CD4-positive, alpha-beta T cell treated with Interleukin-2 at 100 ng/mL for 4 hours (primary cell): Measurements from ENCODE around the gene MRFAP1.
"Not testable (repeated sequence)": the region's sequence is repeated elsewhere in the genome, so short reads cannot be mapped to it uniquely, and the experiment has no call there.

Experiments
- DNase-seq: peaks from one replicate; pipeline ENCODE4 v3.0.0-alpha.2; 2020; ENCODE audit warnings: low spot score

Gene MRFAP1

DNA sequence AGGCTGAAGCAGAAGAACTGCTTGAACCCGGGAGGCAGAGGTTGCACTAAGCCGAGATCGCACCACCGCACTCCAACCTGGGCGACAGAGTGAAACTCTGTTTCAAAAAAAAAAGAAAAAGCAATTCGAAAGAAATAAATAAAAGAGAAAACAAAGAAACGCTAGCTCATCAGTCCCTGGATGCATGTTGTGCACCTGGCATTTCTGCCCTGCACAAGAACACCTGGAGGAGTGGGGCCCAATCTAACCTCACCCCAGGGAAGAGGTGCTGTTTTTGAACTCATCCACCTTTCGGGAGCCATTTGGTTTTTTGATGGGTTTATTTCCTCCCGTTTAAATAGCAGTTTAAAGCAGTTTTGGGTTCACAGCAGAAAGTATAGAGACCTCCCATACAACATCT is 5.7 kb upstream of the MRFAP1 start:
- no peak for DNase-seq

DNA sequence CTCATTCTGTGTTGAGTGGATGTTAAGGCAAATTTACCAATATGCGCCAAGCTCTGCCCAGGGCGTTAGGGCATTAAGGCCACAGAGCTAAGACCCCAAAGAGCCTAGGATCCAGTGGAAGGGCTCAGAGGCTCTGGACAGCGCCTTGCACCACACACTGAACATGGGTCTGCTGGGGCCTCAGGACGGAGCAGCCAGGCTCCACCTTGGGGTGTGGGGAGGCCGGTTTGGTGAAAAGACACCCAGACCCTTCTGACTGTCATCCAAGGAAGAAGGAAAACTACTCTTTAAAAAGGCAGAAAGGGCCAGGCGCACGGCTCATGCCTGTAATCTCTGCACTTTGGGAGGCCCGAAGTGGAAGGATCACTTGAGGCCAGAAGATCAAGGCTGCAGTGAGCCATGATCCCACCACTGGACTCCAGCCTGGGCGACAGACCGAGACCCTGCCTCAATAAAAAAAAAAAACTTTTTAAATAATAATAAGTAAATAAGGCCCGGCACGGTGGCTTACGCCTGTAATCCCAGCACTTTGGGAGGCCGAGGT is 1.3 kb upstream of the MRFAP1 start:
- no peak for DNase-seq

DNA sequence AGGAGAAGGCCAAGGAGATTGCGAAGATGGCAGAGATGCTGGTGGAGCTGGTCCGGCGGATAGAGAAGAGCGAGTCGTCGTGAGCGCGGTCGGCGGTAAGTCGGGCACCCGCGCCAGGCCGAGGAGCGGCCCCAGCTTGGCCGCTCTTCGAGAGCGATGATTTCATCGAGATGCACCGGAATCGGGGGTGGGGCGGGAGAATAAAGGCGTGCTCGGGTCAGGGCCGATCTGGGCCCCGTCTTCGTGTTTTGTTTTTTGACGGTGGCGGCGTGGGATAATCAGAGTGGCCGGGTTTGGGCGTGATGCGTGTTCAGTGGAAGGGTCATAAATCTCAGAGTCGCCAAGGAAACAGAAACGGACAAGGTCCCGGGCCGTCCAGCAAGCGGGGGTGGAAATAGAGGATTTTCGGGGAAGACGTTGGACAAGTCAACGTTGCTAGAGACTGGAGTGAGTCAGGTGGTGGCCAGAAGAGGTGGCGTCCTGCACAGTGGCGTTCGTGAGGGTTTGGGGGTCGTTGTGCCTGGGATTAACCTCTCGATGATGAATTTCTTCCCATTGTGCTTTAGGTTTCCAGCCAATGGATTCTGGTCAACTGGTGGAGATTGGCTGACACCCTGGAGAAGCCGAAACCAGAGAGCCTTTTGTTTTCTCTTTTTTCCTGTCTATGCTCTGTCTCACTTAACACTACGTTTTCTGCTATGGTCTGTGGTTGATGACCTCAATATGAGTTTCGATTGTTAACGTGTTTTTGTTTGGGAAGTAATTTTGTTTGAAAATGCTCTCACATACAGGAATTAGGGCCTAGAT is 882 bp downstream of the MRFAP1 start:
- DNase-seq: peak; percentile 52

DNA sequence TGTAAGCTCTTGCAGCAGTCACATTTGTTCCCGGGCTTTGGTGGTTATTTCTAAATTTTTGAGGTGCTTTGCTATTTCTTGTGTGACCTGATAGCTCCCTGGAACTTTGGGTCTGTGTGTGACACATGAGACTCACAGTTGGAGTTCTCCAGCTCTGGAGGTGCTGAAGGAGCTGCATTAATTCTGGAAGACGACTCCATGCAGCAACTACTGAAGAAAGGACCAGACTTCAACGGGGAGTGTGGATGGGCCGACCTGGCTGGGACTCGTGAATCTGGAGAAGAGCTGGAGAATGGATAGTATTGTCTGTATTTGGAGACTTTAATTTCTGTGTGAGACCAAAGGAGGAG is 1.5 kb downstream of the MRFAP1 start:
- no peak for DNase-seq

DNA sequence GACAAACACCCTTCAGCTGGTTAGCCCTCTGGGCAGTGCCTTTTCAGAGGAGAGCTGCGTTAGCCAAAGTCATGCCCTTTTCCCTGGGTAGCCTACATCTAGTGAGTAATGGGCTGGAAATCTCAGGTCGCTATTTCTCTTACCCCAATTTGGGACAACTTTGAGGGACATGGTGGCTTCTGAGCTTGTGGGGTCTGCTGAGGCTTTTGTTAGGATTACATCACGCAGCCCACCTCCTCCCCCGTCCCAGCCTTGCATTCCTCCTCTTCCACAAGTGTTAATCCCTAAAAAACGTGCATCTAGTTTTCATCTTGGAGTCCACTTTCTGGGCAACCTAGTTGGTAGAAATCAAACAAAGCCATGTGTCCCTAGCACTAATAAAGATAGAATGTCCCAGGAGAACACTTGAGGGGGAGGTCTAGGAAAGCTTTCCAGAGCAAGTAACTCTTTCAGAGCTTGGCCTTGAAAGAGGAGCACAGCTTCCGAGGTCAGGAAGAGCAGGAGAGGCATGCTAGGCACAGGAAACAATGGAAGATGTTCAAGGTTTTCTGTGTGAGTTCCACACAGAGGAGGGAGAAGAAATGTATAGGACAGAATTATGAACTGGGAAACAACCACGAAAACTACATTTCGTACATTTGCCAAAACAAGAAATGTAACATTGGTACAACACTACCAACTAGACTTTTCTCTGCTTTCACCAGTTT is 2.8 kb downstream of the MRFAP1 start:
- DNase-seq: no peak

DNA sequence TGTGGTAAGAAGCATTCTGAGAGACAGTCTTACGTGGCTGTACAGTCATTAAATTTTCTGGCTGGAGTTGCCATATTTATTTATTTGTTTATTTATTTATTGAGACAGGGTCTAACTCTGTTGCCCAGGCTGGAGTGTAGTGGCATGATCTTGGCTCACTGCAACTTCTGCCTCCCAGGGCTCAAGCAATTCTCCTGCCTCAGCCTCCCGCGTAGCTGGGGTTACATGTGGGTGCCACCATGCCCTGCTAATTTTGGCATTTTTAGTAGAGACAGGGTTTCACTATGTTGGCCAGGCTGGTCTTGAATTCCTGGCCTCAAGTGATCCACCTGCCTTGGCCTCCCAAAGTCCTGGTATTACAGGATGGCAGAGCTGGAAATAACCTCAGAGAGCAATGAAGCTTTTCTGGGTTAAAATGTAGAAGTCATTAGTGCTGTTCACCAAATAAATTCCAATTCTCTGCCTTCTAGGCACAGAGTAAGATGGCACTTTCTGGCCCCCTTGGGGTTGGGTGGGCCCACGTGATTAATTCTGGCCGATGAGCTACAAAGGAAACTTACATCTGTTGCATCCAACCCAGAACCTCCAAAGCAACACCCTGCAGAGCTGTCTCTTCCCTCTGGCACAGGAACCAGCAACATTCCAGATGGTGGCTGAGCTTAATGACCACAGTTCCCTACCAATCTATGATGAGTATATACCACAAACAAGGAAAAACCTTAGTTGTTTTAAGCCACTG is 4.5 kb downstream of the MRFAP1 start:
- no peak for DNase-seq

DNA sequence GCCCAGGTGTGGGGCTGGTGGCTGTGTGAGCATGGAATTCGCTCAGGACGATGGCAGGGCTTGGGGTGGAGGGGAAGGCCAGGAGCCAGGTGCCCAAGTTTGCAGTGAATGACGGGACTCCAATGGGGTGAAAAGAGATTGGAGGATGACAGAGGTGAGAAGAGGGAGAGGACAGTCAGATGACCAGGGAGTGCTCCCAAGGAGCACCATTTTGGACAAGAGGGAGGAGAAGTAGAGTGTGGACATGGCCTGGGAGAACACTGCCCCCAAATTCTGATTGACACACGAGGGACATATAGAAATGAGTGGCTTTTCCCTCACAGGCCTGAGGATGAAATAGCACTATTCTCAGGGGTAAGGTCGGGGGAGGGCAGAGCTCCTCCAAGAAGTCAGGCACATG is 6.7 kb downstream of the MRFAP1 start:
- DNase-seq: no peak

DNA sequence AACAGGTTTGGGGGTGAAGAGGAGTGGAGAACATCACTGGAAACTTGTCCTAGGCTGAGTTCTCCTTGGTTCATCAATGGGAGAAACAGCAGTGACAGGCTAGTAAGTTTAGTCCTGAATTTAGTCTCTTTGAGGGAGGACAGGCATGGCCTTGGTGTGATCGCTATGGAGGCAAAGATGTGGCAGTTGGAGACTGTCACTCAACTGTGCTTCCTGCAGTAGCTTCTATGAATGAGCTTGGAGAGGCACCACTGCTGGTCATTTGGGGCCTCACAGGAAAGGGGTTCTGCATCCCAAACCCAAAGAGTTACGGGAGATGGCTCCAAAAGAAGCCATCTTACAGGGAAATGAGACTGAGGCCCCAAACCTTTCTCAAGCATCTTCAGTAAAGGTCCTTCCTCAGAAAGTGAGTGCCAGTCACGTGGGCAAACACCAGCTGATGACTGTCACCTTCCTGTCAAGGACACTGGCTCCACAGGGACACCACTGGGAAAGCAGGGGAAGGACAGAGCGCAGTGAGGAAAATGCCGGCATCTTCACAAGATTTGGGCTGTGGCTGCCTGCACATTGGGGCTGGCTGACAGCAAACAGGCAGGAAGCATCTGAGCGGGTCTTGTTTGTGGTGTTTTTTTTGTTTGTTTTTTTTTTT is 7.2 kb downstream of the MRFAP1 start:
- no peak for DNase-seq

DNA sequence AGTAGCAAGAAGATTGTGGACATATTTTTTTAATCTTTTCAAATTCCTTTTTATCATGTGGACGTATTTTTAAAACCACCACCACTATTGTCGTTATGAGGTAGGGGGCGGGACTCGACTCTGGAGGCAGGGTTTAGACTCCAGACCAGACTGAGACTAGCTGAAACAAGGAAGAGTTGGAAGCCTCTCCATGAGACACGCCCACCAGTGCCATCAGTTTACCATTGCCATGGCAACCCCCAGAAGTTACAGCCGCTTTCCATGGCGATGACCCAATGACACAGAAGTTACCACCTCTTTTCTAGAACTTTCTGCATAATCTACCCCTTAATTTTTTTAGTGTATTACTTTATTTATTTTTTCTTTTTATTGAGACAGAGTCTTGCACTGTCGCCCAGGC is 8.7 kb downstream of the MRFAP1 start:
- DNase-seq: no peak

DNA sequence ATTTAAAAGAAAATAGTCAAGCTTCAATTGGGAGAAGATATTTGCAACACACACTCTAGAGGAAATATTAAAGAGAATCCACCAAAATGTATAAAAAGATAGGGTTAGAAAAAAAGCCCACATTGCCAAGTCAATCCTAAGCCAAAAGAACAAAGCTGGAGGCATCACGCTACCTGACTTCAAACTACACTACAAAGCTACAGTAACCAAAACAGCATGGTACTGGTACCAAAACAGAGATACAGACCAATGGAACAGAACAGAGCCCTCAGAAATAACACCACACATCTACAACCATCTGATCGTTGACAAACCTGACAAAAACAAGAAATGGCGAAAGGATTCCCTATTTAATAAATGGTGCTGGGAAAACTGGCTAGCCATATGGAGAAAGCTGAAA is 13.7 kb downstream of the MRFAP1 start:
- not testable (repeated sequence) for DNase-seq

DNA sequence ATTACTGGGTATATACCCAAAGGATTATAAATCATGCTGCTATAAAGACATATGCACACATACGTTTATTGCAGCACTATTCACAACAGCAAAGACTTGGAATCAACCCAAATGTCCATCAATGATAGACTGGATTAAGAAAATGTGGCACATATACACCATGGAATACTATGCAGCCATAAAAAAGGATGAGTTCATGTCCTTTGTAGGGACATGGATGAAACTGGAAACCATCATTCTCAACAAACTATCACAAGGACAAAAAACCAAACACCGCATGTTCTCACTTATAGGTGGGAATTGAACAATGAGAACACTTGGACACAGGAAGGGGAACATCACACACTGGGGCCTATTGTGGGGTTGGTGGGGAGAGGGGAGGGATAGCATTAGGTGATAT is 14.8 kb downstream of the MRFAP1 start:
- DNase-seq: not testable (repeated sequence)

DNA sequence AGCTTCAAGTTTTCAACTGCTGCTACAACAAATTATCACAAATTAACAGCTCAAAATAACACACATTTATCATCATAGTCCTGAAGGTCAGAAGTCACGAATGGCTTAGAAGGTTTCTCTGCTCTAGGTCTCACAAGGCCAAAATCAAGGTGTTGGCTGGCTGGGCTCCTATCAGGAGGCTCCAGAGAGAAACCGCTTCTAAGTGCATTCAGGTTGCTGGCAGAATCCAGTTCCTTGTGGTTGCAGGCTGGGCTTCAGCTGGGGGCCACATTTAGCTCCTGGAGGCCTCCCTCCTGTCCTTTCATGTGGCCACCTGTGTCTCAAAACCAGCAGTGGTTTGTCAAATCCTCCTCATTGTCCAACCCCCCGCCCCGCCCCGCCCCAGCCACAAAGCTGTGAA is 15.4 kb downstream of the MRFAP1 start:
- DNase-seq: no peak

DNA sequence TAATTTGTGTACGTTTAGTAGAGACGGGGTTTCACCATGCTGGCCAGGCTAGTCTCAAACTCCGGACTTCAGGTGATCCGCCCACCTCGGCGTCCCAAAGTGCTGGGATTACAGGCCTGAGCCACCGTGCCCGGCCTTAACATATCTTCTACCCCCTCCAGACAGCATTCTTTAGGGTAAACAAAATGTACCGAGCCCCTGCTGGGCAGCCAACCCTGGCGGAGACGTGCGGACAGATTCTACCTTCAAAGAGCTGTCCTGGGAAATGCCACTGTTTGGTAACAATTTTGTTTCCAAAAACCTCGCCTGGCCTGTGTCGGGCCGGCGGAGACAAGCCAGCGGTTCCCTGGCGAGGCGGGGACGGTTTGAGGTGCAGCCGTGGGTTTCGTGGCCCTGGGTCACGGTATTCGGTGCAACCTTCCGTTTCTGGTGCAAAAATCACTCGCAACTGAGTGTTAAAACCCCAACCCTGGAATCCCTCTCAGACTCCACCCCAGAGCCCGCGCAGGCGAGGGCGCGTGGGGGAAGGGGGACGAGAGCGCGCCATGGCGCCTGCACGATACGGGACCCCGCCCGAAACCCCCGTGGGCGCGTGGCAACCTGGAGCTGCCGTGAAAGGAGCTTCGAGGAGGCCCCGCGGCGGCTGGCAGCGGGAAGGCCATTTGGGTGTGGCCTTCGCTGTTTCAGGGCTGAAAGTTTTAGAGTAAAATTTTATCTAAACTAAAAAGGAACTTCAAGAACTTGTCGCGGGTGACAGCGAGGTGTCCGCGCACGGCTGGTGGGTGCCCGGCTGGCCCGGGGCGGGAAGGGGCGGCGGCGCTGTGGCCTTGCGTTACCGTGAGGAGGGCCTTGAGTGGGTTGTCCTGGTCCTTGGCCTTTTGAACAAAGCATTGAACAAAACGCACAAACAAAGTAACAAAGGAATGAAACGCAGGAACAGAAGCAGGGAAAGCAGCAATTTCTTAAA is 17.0 kb downstream of the MRFAP1 start:
- DNase-seq: no peak

DNA sequence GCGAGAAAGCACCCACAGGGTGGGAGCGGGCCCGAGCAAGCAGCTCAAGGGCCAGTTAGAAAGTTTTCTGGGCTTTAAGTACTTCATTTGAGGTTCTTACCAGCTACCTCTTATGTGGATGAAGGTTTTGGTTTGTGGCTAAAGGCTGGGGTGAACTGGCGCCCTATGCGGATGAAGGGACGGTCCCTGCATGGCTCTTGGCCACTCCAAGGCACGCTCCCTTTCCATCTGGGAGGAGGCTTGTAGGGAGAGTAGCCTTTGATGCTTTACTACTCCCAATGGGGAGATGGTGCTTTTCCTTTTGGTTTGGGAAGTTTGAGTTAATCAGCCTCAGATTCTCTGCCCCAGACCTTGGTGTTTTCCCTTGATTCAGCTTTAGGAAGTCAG is 17.7 kb downstream of the MRFAP1 start:
- no peak for DNase-seq

DNA sequence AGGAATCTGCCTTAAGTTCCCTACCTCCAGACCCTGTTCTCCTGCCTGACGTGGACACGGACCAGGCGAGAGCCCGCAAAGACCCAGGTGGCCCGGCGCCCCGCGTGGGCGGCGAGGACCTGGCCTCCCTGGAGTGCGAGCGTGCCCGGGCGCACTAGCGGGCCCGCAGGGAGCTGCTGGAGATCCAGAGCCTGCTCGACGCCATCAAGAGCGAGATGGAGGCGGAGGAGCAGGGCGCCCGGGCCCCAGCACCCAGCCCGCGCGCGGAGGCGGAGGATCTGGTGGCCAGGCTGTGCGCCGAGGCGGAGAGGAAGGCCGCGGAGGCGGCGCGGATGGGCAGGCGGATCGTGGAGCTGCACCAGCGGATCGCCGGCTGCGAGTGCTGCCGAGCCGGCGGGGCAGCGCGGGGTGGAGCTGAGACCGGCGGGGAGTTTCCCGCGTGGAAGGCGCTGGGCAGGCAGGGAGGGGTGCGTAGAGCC is 18.2 kb downstream of the MRFAP1 start:
- peak; percentile 46 for DNase-seq

DNA sequence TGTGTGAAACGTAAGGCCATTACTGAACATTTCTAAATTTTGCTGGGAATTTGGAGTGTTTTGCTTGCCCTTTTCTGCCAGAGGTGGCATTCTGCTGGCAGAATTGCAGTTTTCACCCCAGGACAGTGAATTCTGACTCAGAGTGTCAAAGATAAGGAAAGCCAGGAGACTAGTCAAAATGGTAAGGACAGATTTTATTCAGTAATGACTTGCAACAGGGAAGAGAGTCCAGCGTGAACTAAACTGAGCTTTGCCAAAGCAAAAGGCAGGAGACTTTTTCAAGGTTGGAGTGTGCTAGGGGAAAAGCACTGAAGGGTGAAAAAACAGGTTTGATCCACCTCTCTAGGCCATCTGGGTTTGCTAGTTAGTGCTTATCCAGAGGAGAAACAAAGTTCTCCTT is 19.4 kb downstream of the MRFAP1 start:
- no peak for DNase-seq

DNA sequence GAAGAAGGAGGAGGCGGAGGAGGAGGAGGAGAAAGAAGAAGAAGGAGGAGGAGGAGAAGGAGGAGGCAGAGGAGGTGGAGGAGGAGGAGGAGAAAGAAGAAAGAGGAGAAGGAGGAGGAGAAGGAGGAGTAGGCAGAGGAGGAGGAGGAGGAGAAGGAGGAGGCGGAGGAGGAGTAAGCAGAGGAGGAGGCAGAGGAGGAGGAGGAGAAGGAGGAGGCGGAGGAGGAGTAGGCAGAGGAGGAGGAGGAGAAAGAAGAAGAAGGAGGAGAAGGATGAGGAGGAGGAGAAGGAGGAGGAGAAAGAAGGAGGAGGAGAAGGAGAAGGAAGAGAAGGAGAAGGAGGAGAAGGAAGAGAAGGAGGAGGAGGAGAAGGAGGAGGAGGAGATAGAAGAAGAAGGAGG is 19.9 kb downstream of the MRFAP1 start:
- DNase-seq: no peak

DNA sequence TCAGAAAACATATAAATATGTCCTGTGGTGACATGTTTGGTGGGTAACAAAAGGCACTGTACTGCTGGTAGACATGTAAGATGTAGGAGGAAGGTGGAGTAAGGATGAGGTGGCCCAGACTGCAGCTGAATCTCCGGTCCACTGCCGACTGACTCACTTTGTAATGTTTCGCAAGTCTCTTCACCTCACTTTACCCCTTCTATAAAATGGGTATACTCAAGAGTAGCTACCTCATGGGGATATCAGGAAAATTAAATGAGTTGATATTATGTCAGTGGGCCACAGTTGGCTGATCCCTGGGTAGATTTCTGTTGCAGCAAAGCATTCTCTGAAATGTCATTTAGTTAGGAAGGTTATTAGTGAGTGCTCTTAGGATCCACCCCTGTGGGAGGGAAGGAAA is 22.1 kb downstream of the MRFAP1 start:
- DNase-seq: no peak

DNA sequence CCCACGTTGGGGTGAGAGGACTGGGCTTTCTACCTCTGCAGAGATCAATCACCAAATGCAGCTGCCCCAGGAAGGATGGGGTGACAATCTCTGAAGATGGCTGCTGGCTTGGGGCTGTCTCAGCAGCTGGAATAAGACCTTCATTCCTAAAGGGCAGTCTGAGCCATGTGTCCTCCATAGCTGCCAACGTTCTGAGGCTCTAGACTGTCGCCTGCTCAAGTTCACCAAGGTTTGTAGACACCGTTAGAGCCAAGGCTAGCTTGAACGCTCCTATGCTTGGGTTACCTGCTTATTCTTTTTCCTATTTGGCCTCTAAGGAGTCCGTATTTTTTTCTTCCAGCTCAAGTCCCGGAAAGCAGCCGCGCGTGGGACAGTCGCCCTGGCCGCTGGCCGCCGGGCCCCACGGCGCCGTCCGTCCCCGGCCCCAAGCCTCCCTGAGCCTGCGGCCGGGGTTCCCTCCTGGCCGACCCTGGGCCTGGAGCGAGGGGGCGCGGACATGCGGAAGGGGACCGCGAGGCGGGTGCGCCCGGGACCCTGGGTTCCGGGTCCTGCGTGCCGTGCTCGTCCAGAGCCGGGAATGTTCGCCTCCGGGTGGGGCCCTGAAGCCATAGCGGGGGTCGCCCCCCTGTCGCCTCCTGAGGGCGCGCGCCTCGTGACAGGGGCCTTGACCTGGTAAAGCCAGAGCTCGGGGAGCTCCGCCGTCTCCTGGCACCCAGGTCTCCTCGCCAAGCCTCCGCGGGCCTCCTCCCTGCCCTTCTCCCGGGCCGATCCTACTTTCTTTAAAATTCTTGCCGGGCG is 23.3 kb downstream of the MRFAP1 start:
- no peak for DNase-seq

DNA sequence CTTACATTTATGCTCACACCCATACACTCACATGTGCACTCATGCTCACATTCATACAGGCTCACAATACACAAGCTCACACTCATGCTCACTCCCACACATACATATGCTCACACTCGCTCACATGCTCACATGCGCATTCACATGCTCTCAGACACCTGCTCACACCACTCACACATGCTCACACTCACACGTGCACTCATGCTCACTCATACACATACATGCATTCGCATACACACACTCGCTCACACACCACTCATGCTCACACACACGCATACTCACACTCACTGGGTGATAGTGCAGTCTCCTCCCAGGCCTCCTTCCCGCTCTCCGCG is 24.8 kb downstream of the MRFAP1 start:
- DNase-seq: no peak
